GM19240 (cell line): ENCODE results near the gene GARIN3.

Source experiments
- DNase-seq: peaks from one replicate; pipeline ENCODE4 v3.0.0; 2011; ENCODE audit warnings: low spot score; ENCODE audit not compliant: insufficient read length

GARIN3 gene

GRCh38 chr5:157148734-157149615, 17.1 kb downstream of the GARIN3 start:
- no peak for DNase-seq

DNA sequence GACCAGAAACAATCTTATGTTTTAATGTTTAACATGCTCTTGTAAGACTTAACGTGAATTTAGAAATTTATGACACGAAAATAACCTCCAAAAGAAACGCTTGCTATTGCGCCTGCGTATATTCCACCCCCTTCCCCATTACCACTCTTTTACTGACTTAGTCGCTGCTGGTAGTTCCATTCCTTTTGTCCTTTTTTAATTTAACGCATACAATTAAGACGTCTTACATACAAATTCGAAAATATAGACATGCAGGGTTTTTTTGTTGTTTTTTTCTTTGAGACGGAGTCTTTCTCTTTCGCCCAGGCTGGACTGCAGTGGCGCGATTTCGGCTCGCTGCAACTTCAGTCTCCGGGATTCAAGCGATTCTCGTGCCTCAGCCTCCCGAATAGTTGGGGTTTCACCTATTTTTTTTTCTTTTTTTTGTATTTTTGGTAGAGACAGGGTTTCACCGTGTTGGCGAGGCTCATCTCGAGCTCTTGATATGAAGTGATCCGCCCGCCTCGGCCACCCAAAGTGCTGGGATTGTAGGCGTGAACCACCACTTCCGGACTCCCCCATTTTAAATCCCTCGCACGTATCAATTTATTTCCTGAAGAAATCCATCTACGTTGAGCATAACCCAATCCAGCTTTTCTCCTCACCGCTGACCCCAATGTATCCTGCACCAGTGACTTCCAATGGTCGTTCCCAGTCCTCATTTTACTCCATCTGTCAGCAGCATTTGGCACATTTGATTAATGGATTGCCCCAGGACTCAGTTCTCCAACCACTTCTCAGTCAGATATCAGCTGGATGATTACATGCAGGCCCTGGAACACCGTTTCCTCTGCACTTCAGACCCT, 22.7 kb downstream of the GARIN3 start:
- no peak for DNase-seq

DNA sequence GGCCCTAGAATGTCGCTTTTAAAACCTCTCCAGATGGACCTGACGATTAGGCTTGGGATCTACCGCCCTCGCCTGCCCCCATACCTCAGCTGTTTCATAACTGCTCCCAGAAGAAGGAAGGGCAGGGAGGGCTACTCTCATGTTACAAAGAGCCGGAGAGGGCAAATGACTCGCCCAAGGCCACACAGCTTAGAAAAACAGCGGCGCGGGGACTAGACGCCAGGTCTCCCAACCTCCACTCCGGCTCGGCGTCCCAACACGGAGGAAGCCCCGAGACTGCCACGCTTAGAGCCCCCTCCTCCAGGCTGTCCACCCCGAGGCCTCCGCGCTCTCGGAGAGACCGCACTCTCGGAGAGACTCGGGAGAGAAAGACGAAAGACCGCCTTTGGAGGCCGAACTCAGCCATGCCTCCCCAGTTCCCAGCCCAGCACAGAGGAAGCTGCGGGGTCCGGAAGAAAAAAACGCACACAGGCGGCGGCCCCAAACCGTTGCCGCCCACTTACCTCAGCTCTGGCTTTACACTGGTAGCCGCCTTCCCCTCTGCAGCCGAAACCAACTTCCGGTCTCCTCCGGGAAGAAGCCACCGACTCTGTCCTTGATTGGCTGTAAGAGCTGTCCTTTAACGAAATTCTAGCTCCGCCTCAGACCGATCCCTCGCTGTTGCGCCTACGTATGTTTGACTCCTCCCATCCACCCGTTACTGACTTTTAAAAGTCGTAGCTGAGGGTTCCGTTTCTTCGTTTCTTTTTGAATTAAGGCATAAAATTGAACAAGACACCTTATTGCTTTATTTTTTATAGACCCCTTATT, 23.5 kb downstream of the GARIN3 start, which contains the start of gene MED7:
Gene MED7 (minus strand): TSS at position 549 of the 810 bp plus-strand sequence. CDS start 3,434 bp downstream, outside the sequence.
- peak; percentile 88 for DNase-seq

GRCh38 chr5:157137691-157138090, 28.4 kb downstream of the GARIN3 start:
- DNase-seq: no peak

GRCh38 chr5:157132281-157132612, 33.8 kb downstream of the GARIN3 start:
- DNase-seq: no peak

DNA sequence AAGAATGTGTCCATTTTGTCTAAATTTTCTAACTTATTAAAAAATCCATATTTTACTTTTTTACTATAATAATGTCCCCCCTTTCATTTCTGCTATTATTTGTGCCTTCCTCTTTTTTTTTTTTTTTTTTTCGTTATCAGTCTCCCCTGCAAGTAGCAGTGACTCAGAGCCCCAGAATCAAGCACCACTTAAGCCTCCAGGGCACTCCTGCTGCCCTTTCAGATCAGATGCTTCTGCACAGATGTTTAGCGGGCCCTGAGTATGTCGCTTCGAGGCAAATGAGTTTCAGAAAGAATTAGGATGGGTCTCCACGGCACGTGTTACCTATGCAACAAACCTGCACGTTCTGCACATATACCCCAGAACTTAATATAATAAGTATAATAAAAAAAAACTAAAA, 35.1 kb downstream of the GARIN3 start:
- no peak for DNase-seq

DNA sequence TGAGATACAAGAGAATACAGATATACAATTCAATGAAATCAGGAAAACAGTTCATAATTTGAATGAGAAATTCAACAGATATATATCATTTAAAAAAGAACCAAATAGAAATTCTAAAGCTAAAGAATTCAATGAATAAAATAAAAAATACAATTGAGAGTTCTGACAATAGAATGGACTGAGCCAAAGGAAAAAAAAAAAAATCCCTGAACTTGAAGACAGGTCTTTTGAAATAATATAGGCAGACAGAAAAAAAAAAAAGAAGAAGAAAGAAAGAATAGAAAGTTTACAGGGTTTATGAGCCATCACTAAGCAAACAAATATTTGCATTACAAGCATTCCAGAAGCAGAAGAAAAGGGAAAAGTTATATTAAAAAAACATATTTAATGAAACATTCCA, 44.4 kb downstream of the GARIN3 start:
- no peak for DNase-seq

GRCh38 chr5:157120102-157120501, 46.0 kb downstream of the GARIN3 start:
- DNase-seq: no peak

GRCh38 chr5:157116483-157116954, 49.5 kb downstream of the GARIN3 start:
- peak; percentile 28 for DNase-seq

DNA sequence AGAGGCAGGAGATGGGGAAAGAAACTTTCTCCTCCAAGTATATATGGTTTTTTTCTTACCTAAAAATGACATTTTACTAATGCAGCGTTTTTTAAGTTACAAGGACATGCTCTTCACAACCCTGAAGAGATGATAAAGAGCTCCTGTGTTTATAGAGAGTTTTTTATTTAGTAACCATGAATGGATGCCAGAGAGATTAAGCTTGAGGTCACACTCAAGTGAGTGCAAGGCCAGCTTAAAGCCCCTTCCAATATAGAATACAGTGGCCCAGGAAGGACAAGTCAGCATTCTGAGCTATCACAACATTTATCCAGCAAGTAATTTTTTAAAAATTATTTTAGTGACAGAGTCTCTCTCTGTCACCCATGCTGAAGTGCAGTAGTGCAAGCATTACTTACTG, 50.6 kb downstream of the GARIN3 start:
- DNase-seq: no peak

DNA sequence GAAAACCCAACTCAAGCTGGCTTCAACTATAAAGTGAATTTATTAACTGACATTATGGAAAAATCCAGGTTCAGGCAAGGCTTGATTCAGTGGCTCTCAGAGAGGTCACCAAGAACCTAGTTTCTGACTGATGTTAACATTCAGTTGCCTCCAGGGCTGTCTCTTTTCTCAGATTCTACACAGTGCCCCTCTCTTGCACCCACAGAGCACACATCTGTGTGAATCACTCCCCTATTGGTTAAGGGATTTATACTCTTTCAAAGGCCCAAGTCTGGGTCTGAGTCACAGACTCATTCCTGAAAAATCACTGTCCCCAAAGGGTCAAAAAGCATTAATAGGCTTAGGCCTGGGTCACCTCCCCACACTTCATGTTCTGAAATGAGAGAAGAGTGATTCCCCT, 51.1 kb downstream of the GARIN3 start:
- no peak for DNase-seq

GRCh38 chr5:157113002-157113401, 53.1 kb downstream of the GARIN3 start:
- DNase-seq: no peak
